SU-DHL-6 (cell line): ENCODE measurements around the gene RD3L.

Experiments
- H2AFZ ChIP-seq: fragments of 200-600 bp; sonication (generic); 2 replicates; pipeline ENCODE4 v1.6.1; 2014; ENCODE audit warnings: low read depth, mild to moderate bottlenecking, moderate library complexity, mixed read lengths, antibody characterized with exemption, low read length; ENCODE audit not compliant: severe bottlenecking
- H3F3A ChIP-seq: fragments of 200-600 bp; shearing (Covaris generic); 2 replicates; pipeline ENCODE4 v1.6.0; 2016; ENCODE audit warnings: antibody characterized with exemption, mild to moderate bottlenecking; ENCODE audit not compliant: insufficient read depth
- H3K27ac ChIP-seq: fragments of 200-600 bp; sonication (generic); 2 replicates; pipeline ENCODE4 v1.5.1; 2016; ENCODE audit warnings: low read depth, mild to moderate bottlenecking, low read length, moderate library complexity, mixed read lengths
- H3K27me3 ChIP-seq: fragments of 200-600 bp; sonication (generic), shearing (Covaris generic); 2 replicates; pipeline ENCODE4 v1.6.0; 2014; ENCODE audit warnings: mild to moderate bottlenecking, low read length
- H3K36me3 ChIP-seq: fragments of 200-600 bp; sonication (generic); 2 replicates; pipeline ENCODE4 v1.6.1; 2014; ENCODE audit warnings: mild to moderate bottlenecking, low read length, mixed read lengths
- H3K4me2 ChIP-seq: fragments of 300-600, 200-600 bp; shearing (Covaris generic), sonication (generic); 2 replicates; pipeline ENCODE4 v1.6.0; 2014; ENCODE audit warnings: low read length, low read depth, mild to moderate bottlenecking; ENCODE audit not compliant: poor library complexity, severe bottlenecking
- H3K4me3 ChIP-seq: fragments of 200-600 bp; sonication (generic); 2 replicates; pipeline ENCODE4 v1.5.1; 2014; ENCODE audit warnings: antibody characterized with exemption, low read length, mild to moderate bottlenecking, mixed read lengths; ENCODE audit not compliant: insufficient read depth, poor library complexity, severe bottlenecking
- H3K79me2 ChIP-seq: fragments of 200-600 bp; sonication (generic); 2 replicates; pipeline ENCODE4 v1.6.1; 2014; ENCODE audit warnings: mild to moderate bottlenecking, low read length, moderate library complexity; ENCODE audit not compliant: insufficient read depth
- H3K9ac ChIP-seq: fragments of 200-600 bp; sonication (generic); 2 replicates; pipeline ENCODE4 v1.7.0; 2014; ENCODE audit warnings: mild to moderate bottlenecking, low read length
- H3K9me2 ChIP-seq: fragments of 200-600 bp; sonication (generic); replicated peaks from 2 replicates; pipeline ENCODE4 v1.6.1; 2014; ENCODE audit warnings: low read length; ENCODE audit not compliant: insufficient read depth
- H3K9me3 ChIP-seq: fragments of 200-600 bp; sonication (generic); 2 replicates; pipeline ENCODE4 v1.6.1; 2014; ENCODE audit warnings: low read length, mixed read lengths; ENCODE audit not compliant: insufficient read depth
- H4K20me1 ChIP-seq: fragments of 200-600 bp; sonication (generic); 2 replicates; pipeline ENCODE4 v1.6.1; 2014; ENCODE audit warnings: low read depth, mild to moderate bottlenecking, antibody characterized with exemption, low read length, moderate library complexity, mixed read lengths
- EZH2phosphoT487 ChIP-seq: fragments of 200-600 bp; sonication (generic), shearing (Covaris generic); conservative IDR thresholded peaks from 2 replicates; pipeline ENCODE4 v1.6.1; 2018; ENCODE audit warnings: mild to moderate bottlenecking, antibody characterized with exemption, low read length, moderate library complexity, mixed read lengths
- TF ChIP-seq, protein P1 (sequence below): fragments of 200-600 bp; sonication (generic); IDR thresholded peaks from one replicate; pipeline ENCODE4 v1.5.1; 2017; ENCODE audit warnings: antibody characterized with exemption, mild to moderate bottlenecking, low read length, moderate library complexity; ENCODE audit not compliant: insufficient read depth, poor library complexity, severe bottlenecking

The RD3L gene

GRCh38 chr14:103946975-103947374, 4.6 kb upstream of the RD3L start:
- H3K9me2 ChIP-seq, result no peaks in the 10 kb centered on the region
- H3K4me2 ChIP-seq, result no peak overlapping the region
- H3K4me3 ChIP-seq, result no peak overlapping the region
- H3K27me3 ChIP-seq, result no peaks in the 10 kb centered on the region
- no peaks in the 10 kb centered on the region for H4K20me1 ChIP-seq
- H3K27ac ChIP-seq, result no peak overlapping the region
- H2AFZ ChIP-seq, result no peak overlapping the region
- no peaks in the 10 kb centered on the region for H3F3A ChIP-seq
- no peaks in the 10 kb centered on the region for H3K36me3 ChIP-seq
- no peak overlapping the region for H3K9ac ChIP-seq
- H3K9me3 ChIP-seq, result no peaks in the 10 kb centered on the region
- no peaks in the 10 kb centered on the region for H3K79me2 ChIP-seq
- TF ChIP-seq, protein P1, sequence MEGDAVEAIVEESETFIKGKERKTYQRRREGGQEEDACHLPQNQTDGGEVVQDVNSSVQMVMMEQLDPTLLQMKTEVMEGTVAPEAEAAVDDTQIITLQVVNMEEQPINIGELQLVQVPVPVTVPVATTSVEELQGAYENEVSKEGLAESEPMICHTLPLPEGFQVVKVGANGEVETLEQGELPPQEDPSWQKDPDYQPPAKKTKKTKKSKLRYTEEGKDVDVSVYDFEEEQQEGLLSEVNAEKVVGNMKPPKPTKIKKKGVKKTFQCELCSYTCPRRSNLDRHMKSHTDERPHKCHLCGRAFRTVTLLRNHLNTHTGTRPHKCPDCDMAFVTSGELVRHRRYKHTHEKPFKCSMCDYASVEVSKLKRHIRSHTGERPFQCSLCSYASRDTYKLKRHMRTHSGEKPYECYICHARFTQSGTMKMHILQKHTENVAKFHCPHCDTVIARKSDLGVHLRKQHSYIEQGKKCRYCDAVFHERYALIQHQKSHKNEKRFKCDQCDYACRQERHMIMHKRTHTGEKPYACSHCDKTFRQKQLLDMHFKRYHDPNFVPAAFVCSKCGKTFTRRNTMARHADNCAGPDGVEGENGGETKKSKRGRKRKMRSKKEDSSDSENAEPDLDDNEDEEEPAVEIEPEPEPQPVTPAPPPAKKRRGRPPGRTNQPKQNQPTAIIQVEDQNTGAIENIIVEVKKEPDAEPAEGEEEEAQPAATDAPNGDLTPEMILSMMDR, result no peak
- TF ChIP-seq EZH2phosphoT487, result no peak

- H3K4me2 ChIP-seq, result no peak overlapping the region
- H3K9me3 ChIP-seq, result no peaks in the 10 kb centered on the region
- no peak overlapping the region for H3K27ac ChIP-seq
- H3K9me2 ChIP-seq, result no peaks in the 10 kb centered on the region
- no peaks in the 10 kb centered on the region for H3K79me2 ChIP-seq
- TF ChIP-seq, protein P1, result no peak
- no peak for TF ChIP-seq EZH2phosphoT487
- no peaks in the 10 kb centered on the region for H3K36me3 ChIP-seq
- no peak overlapping the region for H2AFZ ChIP-seq
- H3K4me3 ChIP-seq, result no peak overlapping the region
- H3K27me3 ChIP-seq, result no peaks in the 10 kb centered on the region
- no peak overlapping the region for H3K9ac ChIP-seq
- H4K20me1 ChIP-seq, result no peaks in the 10 kb centered on the region
- no peaks in the 10 kb centered on the region for H3F3A ChIP-seq
These were observed 1.3 kb upstream of the RD3L start for GRCh38 chr14:103943673-103944072.

- Histone ChIP-seq H3K27ac (no peak overlapping the region), H4K20me1 (no peaks in the 10 kb centered on the region), H3K4me2 (no peak overlapping the region), H3K9ac (no peak overlapping the region), H2AFZ (no peak overlapping the region), H3K27me3 (no peaks in the 10 kb centered on the region), H3F3A (no peaks in the 10 kb centered on the region), H3K9me3 (no peaks in the 10 kb centered on the region), H3K4me3 (no peak overlapping the region), H3K9me2 (no peaks in the 10 kb centered on the region), H3K36me3 (no peaks in the 10 kb centered on the region), H3K79me2 (no peaks in the 10 kb centered on the region)
- TF ChIP-seq EZH2phosphoT487, result no peak
- TF ChIP-seq, protein P1, result no peak
These were observed 867 bp downstream of the RD3L start for GRCh38 chr14:103941462-103941861.
